Colon (tissue), 2 donors: ENCODE results near the gene USP5.

Source experiments
- FAIRE-seq: peaks from 2 replicates; lab custom pipeline; 2012; peaks lifted over from hg19 to GRCh38; lab: Jason Lieb, UNC
- donor health status: control.
- donor health status: control.

USP5 gene

DNA sequence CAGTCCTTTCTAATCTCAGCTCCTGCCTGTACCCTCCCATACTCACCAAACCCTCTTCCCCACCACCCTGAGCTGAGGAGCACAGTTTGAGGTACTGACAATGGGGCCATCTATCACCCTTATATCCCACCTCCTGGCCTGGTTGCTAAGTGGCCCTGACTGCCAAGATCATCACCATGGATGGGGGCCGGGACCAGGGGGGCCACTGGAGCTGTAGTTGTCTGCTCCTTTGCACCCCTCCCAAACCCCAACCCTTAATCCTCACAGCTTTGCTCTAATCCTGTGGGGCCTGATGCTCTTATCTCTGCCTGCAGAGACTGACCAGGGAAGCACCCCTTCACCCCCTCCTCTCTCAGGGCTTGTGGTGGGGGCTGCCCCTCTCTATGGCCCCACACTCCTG, 11.6 kb upstream of the USP5 start:
- FAIRE-seq, result no peak

- FAIRE-seq, result no peak
Measured at GRCh38 chr12:6840761-6841515, 11.0 kb upstream of the USP5 start, which contains the start of gene GNB3. GNB3 (plus strand) TSS chr12:6840925; CDS start chr12:6841288, 363 bp downstream.

- FAIRE-seq, result no peak
Measured at GRCh38 chr12:6842075-6842474, 9.9 kb upstream of the USP5 start.

GRCh38 chr12:6843118-6843902, 8.6 kb upstream of the USP5 start:
- FAIRE-seq, result no peak

DNA sequence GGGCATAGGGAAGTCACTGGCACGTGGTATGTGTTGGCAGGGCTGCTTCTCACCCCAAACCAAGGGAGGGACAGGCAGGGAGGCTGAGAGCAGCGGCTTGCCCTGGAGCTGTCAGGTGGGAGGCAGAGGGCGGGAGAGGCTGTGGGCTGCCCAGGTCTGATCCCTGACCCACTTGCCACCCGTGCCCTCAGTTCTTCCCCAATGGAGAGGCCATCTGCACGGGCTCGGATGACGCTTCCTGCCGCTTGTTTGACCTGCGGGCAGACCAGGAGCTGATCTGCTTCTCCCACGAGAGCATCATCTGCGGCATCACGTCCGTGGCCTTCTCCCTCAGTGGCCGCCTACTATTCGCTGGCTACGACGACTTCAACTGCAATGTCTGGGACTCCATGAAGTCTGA, 6.6 kb upstream of the USP5 start:
- FAIRE-seq, result no peak

DNA sequence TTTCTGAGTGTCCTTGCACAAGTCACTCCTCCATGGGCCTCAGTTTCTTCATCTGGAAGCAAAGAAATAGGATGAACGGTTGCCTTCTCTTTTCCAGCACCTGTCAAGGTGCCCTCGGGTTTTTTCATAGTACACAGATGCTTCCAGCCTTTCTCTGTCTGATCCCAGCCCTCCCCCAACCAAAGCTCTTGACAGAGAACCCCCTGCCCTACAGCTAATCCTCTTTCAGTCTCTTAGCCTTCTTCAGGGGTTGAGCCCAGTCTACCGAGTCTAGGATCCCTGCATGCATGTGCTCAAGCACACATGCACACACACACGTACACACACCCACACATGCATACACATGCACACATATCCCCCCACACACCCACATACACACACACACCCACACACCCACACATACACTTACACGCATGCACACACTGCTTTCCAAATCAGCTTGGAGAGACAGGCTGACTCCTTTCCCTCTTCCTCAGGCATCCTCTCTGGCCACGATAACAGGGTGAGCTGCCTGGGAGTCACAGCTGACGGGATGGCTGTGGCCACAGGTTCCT, 5.6 kb upstream of the USP5 start:
- FAIRE-seq, result no peak

DNA sequence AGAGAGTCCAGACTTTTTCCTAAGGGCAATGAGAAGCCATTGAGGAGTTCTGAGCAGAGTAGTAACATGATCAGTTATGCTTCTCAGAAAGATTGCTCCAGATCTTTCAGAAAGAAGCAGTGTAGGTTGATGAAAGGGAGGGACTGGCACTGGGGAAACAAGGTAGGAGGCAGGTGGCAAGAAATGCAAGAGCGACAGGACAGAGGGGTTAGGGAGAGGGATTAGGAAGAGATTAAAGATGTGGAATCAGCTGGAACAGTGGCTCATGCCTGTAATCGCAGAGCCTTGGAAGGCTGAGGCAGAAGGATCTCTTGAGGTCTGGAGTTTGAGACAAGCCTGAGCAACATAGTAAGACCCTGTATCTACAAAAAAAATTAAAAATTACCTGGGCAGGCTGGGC, 4.3 kb upstream of the USP5 start:
- FAIRE-seq, result no peak

GRCh38 chr12:6849427-6849826, 2.5 kb upstream of the USP5 start:
- no peak for FAIRE-seq

- FAIRE-seq, result no peak
Measured at GRCh38 chr12:6849976-6850560, 1.9 kb upstream of the USP5 start.

DNA sequence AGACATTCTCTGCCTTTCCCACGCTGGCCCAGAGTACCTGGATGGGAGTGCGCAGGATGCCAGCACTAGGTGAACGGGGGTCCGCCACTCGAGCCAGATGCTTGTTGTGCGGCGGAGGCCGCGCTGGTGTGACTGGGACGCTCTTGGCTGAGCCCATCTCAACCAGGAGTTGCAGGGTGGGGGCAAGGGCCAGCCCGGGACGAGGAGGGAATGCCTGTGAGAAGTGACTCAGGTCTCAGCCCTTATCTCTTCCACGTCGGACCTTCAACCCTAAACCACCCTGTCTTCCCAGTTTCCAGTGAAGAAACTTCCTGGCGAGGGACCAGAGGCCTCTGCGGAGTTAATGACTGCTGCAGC, 1.2 kb upstream of the USP5 start:
- FAIRE-seq, result no peak

DNA sequence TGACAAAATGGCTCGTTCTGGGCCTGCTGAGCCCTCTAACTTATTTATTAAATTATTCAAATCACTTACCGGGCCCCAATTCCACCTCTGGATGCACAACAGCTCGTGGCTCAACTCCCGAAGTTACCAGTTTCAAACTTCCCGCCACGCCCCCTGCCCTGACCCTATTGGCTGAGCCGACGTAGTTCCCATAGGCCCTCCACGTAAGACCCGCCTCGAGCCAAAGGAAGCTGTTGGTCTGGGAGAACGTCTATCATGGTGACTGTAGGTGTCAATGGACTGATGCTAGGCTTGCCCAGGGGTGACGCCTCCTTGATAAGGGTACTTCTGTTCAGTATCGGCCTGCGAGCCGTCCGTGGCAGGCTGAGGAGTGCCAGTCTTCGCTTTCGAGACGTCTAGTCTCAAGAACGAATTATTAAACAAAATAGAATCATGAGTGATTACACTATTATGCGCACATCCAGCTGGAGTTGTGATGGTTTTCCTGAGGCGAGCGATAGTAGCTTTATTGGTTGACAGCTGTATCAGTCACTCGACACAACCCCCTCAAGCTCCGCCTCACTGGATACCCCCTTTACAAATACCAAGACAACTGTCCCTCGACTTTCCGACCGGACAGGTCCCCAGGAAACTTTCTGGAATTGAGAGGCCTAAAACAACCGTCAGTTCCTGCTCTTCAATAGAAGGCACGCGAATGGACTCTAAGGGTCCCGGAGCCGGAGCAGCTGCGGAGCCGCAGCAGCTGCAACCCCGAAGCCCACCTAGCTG, 613 bp upstream of the USP5 start, which contains the start of gene CDCA3:
CDCA3 (minus strand) TSS at position 134 of the 768 bp plus-strand sequence. CDS start 334 bp downstream, outside the sequence.
- peak; percentile 31 for FAIRE-seq

- no peak for FAIRE-seq
Measured at GRCh38 chr12:6852651-6853354, 853 bp downstream of the USP5 start.

GRCh38 chr12:6853626-6854025, 1.7 kb downstream of the USP5 start:
- no peak for FAIRE-seq

DNA sequence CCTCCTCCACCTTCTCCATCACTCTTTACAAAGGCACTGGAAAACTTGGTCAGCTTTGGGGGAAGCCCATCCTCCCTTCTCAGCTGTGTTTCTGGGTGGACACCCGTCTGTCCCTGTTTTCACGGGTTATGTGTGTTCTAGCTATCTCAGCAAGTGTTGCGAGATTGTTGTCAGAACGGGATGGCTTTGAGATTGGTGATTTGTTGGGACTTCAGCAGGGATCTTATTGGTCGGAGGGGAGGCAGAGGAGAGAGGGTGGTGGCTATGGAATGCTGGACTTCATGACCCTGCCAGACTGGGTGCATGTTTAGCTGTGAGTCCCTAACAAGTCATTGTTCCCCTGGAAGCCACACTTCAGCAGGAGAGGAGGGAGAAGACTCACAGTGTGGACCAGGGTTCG, 2.1 kb downstream of the USP5 start:
- no peak for FAIRE-seq

- no peak for FAIRE-seq
Measured at GRCh38 chr12:6855322-6855721, 3.4 kb downstream of the USP5 start.

GRCh38 chr12:6858799-6859198, 6.8 kb downstream of the USP5 start:
- no peak for FAIRE-seq

- FAIRE-seq, result no peak
Measured at GRCh38 chr12:6860116-6860515, 8.2 kb downstream of the USP5 start.

GRCh38 chr12:6860942-6861341, 9.0 kb downstream of the USP5 start:
- FAIRE-seq, result no peak

DNA sequence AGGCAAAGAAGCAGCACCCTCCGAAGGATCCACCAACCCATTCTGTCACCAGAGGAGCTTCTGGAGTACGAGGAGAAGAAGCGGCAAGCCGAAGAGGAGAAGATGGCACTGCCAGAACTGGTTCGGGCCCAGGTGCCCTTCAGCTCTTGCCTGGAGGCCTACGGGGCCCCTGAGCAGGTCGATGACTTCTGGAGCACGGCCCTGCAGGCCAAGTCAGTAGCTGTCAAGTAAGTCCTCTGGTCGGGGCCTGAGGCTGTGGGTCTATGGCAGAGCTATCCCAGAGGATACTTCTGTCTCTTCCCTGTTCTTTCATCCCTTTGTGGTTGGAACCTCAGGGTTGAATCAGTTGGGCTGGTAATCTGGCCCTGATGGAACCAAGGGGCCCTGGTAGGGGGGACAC, 9.4 kb downstream of the USP5 start:
- FAIRE-seq, result no peak

- no peak for FAIRE-seq
Measured at GRCh38 chr12:6863033-6863432, 11.1 kb downstream of the USP5 start.

DNA sequence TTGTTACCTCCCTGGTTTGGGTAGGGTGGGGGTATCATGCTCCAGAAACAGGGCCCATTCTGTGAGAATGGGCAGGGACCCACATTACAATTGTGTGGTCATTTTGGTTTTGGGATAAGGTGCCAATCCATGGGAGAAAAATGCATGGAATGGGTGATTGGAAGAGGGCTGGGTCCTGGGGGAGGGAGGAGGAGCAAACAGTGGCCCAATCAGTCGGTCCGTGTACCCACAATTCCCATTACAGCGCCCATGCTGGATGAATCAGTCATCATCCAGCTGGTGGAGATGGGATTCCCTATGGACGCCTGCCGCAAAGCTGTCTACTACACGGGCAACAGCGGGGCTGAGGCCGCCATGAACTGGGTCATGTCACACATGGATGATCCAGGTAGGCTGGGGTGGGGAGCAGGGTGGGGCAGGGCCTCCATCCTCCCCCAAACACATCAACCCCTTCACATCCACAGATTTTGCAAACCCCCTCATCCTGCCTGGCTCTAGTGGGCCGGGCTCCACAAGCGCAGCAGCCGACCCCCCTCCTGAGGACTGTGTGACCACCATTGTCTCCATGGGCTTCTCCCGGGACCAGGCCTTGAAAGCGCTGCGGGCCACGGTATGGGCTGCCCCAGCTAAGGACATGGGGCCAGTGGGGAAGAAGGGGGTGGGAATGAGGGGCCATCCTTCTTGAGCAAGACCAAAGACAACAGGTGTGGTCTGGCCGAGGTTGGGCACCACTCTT, 11.8 kb downstream of the USP5 start:
- no peak for FAIRE-seq
